ENCODE results near the gene TNFRSF14. TPM values are rescaled to one million over a fixed set of nuclear protein-coding genes. Genes with fewer than 3 reads are reported as not detected.

The TNFRSF14 gene
- total and polyA plus RNA-seq, 4 donors: 14.8 to 38.1 (median 29.1) TPM

DNA sequence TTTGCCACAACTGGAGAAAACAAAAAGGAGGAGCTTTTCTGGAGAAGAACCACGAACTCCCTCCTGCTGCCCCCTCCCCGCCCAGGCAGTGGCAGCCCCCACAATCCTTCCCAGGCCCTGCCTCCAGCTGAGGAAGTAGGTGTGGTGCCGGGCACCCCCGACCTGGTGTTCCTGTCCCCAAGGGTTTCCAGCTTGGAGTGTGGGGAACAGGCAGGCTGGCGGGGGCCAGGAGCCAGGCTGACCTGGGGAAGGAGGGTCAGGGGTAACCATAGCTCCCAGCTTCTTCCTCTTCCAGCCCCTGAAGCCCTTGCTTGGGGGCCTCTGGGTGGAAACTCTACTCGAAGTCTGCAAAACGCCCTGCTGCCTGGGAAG, 21.9 kb upstream of the TNFRSF14 start:
- Histone ChIP-seq H3K27ac (ENCODE audit: low read depth in 1 of 2, low read length in 2 of 2) (no peak overlapping the region), H3K9ac (ENCODE audit: low read depth in 1 of 2, low read length in 2 of 2) (no peak overlapping the region), H3K4me1 (ENCODE audit: control insufficient read depth in 4 of 4, insufficient read depth in 4 of 4, low read length in 3 of 4) (peaks cover 5 to 28% (median 15%) of the 10 kb centered on the region in 4 donors), H3K9me3 (ENCODE audit: control insufficient read depth in 4 of 4, low read length in 3 of 4) (no peaks in the 10 kb centered on the region), H3K36me3 (ENCODE audit: control insufficient read depth in 4 of 4, insufficient read depth in 3 of 4, low read depth in 1 of 4, low read length in 3 of 4) (no peaks in the 10 kb centered on the region), H3K4me3 (ENCODE audit: low read depth in 1 of 3, low read length in 3 of 3) (no peak overlapping the region), H3K27me3 (ENCODE audit: control insufficient read depth in 4 of 4, insufficient read depth in 4 of 4, low read length in 3 of 4) (no peaks in the 10 kb centered on the region)
- no peak for DNase-seq (ENCODE audit: low spot score)
- 54% methylated on average over 7 of the region's 7 CpGs for WGBS
- TF ChIP-seq, protein P1, sequence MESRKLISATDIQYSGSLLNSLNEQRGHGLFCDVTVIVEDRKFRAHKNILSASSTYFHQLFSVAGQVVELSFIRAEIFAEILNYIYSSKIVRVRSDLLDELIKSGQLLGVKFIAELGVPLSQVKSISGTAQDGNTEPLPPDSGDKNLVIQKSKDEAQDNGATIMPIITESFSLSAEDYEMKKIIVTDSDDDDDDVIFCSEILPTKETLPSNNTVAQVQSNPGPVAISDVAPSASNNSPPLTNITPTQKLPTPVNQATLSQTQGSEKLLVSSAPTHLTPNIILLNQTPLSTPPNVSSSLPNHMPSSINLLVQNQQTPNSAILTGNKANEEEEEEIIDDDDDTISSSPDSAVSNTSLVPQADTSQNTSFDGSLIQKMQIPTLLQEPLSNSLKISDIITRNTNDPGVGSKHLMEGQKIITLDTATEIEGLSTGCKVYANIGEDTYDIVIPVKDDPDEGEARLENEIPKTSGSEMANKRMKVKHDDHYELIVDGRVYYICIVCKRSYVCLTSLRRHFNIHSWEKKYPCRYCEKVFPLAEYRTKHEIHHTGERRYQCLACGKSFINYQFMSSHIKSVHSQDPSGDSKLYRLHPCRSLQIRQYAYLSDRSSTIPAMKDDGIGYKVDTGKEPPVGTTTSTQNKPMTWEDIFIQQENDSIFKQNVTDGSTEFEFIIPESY (IDR thresholded peaks at IDR 0.05): no peak
- TF ChIP-seq FOXA2 (IDR thresholded peaks at IDR 0.05) (no peak), FOXA1 (IDR thresholded peaks at IDR 0.05) (no peak), HNF4G (IDR thresholded peaks at IDR 0.05) (no peak), RXRA (IDR thresholded peaks at IDR 0.05) (no peak), YY1 (IDR thresholded peaks at IDR 0.05) (no peak), SP1 (IDR thresholded peaks at IDR 0.05) (no peak), EGR1 (IDR thresholded peaks at IDR 0.05; ENCODE audit: low read depth in 2 of 2) (no peak), RAD21 (IDR thresholded peaks at IDR 0.05) (no peak), HNF4A (conservative IDR thresholded peaks at IDR 0.05) (no peak), TAF1 (conservative IDR thresholded peaks at IDR 0.05) (no peak), NR2F2 (IDR thresholded peaks at IDR 0.05) (no peak)
- TF ChIP-seq, protein P2, sequence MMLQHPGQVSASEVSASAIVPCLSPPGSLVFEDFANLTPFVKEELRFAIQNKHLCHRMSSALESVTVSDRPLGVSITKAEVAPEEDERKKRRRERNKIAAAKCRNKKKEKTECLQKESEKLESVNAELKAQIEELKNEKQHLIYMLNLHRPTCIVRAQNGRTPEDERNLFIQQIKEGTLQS (IDR thresholded peaks at IDR 0.05): no peak
- TF ChIP-seq, protein P3, sequence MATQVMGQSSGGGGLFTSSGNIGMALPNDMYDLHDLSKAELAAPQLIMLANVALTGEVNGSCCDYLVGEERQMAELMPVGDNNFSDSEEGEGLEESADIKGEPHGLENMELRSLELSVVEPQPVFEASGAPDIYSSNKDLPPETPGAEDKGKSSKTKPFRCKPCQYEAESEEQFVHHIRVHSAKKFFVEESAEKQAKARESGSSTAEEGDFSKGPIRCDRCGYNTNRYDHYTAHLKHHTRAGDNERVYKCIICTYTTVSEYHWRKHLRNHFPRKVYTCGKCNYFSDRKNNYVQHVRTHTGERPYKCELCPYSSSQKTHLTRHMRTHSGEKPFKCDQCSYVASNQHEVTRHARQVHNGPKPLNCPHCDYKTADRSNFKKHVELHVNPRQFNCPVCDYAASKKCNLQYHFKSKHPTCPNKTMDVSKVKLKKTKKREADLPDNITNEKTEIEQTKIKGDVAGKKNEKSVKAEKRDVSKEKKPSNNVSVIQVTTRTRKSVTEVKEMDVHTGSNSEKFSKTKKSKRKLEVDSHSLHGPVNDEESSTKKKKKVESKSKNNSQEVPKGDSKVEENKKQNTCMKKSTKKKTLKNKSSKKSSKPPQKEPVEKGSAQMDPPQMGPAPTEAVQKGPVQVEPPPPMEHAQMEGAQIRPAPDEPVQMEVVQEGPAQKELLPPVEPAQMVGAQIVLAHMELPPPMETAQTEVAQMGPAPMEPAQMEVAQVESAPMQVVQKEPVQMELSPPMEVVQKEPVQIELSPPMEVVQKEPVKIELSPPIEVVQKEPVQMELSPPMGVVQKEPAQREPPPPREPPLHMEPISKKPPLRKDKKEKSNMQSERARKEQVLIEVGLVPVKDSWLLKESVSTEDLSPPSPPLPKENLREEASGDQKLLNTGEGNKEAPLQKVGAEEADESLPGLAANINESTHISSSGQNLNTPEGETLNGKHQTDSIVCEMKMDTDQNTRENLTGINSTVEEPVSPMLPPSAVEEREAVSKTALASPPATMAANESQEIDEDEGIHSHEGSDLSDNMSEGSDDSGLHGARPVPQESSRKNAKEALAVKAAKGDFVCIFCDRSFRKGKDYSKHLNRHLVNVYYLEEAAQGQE (IDR thresholded peaks at IDR 0.05): no peak
- TF ChIP-seq, protein P4, sequence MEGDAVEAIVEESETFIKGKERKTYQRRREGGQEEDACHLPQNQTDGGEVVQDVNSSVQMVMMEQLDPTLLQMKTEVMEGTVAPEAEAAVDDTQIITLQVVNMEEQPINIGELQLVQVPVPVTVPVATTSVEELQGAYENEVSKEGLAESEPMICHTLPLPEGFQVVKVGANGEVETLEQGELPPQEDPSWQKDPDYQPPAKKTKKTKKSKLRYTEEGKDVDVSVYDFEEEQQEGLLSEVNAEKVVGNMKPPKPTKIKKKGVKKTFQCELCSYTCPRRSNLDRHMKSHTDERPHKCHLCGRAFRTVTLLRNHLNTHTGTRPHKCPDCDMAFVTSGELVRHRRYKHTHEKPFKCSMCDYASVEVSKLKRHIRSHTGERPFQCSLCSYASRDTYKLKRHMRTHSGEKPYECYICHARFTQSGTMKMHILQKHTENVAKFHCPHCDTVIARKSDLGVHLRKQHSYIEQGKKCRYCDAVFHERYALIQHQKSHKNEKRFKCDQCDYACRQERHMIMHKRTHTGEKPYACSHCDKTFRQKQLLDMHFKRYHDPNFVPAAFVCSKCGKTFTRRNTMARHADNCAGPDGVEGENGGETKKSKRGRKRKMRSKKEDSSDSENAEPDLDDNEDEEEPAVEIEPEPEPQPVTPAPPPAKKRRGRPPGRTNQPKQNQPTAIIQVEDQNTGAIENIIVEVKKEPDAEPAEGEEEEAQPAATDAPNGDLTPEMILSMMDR (IDR thresholded peaks at IDR 0.05; ENCODE audit: low read depth, low read length, missing input control): no peak

DNA sequence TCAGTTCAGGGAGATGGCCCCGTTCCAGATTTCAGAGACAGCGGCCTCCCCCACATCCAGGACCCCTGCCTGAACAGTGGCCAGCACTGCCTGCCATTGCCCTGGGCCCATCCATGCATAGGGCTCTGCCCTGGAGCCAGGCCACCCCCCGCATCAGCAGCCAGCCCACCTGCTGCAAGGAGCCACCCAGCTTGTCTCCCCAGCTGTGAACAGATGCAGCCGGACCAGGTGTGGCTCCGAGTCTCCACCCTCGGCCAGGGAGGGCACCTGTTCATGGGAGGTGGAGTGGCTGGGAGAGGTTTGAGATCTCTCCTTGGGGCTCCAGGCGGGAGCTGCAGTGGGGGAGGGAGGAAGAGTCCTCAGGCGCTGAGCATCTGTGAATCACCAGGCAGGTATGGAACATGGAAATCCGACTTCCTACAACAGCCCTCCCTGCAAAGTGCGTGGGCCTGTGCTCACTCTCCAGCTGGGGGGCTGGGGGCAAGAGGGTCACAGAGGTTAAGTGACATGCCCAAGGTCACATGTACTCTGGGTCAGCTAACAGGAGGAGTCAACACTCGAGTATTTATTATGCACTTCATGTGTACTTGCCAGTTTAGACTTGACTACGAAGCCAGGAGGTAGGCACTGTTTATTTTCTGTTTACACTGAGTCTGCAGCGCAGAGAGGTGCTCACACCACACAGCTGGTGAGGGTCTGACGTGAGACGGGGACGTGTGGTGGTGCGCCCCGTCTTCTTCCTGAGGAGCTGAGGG, 21.3 kb upstream of the TNFRSF14 start:
- H3K36me3 ChIP-seq (ENCODE audit: control insufficient read depth in 4 of 4, insufficient read depth in 3 of 4, low read depth in 1 of 4, low read length in 3 of 4): no peaks in the 10 kb centered on the region
- H3K27ac ChIP-seq (ENCODE audit: low read depth in 1 of 2, low read length in 2 of 2): no peak overlapping the region
- no peak overlapping the region for H3K4me3 ChIP-seq (ENCODE audit: low read depth in 1 of 3, low read length in 3 of 3)
- H3K27me3 ChIP-seq (ENCODE audit: control insufficient read depth in 4 of 4, insufficient read depth in 4 of 4, low read length in 3 of 4): no peaks in the 10 kb centered on the region
- WGBS: 45% methylated on average over 18 of the region's 18 CpGs
- H3K9me3 ChIP-seq (ENCODE audit: control insufficient read depth in 4 of 4, low read length in 3 of 4): no peaks in the 10 kb centered on the region
- H3K9ac ChIP-seq (ENCODE audit: low read depth in 1 of 2, low read length in 2 of 2): no peak overlapping the region
- H3K4me1 ChIP-seq (ENCODE audit: control insufficient read depth in 4 of 4, insufficient read depth in 4 of 4, low read length in 3 of 4): peaks cover 5 to 26% (median 12%) of the 10 kb centered on the region in 4 donors
- no peak for DNase-seq (ENCODE audit: low spot score)
- TF ChIP-seq SP1 (IDR thresholded peaks at IDR 0.05): no peak
- TF ChIP-seq GABPA (IDR thresholded peaks at IDR 0.05 in 1 of 2, conservative IDR thresholded peaks at IDR 0.05 in 1 of 2): no peak
- no peak for TF ChIP-seq FOXA2 (IDR thresholded peaks at IDR 0.05)
- TF ChIP-seq, protein P5, sequence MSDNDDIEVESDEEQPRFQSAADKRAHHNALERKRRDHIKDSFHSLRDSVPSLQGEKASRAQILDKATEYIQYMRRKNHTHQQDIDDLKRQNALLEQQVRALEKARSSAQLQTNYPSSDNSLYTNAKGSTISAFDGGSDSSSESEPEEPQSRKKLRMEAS (IDR thresholded peaks at IDR 0.05): no peak
- TF ChIP-seq RAD21 (IDR thresholded peaks at IDR 0.05): no peak
- no peak for TF ChIP-seq NR2F2 (IDR thresholded peaks at IDR 0.05)
- no peak for TF ChIP-seq EGR1 (IDR thresholded peaks at IDR 0.05; ENCODE audit: low read depth in 2 of 2)
- TF ChIP-seq JUND (IDR thresholded peaks at IDR 0.05): no peak
- TF ChIP-seq, protein P1 (IDR thresholded peaks at IDR 0.05): no peak
- no peak for TF ChIP-seq HNF4A (conservative IDR thresholded peaks at IDR 0.05)
- TF ChIP-seq, protein P4 (IDR thresholded peaks at IDR 0.05; ENCODE audit: low read depth, low read length, missing input control): no peak
